GM21381 (cell line): Measurements from ENCODE around the gene OR2T1.
"Not testable (repeated sequence)": the region's sequence is repeated elsewhere in the genome, so short reads cannot be mapped to it uniquely, and the experiment has no call there.

ENCODE experiments used
- ATAC-seq: cut with Tn5 transposase; IDR thresholded peaks from one replicate; pipeline ENCODE4 v1.9.1; 2021; ENCODE audit warnings: mild to moderate bottlenecking, moderate library complexity; ENCODE audit not compliant: unreplicated experiment

Gene OR2T1, protein sequence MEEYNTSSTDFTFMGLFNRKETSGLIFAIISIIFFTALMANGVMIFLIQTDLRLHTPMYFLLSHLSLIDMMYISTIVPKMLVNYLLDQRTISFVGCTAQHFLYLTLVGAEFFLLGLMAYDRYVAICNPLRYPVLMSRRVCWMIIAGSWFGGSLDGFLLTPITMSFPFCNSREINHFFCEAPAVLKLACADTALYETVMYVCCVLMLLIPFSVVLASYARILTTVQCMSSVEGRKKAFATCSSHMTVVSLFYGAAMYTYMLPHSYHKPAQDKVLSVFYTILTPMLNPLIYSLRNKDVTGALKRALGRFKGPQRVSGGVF

DNA sequence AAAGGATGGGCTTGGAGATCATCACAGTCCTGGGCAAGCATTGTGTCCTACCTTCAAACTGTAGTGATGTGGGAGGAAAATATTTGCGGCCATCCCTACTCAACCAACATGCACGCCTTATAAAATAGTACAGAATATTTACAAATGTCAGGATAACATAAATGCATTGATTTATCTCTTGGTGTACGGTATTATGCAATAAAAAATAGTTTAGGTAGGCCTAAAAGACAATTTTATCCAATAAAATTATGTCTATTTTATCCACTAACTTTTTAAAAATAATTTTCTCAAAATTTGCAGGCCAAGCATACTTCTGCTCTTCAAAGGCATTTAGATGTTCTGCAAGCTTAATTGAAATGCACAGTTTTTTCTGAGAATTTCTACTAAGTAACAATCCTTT is at the start of gene OR2T1:
Gene OR2T1, plus strand, starts transcription at position 301 of the 400 bp plus-strand sequence. CDS start 3,100 bp downstream, outside the sequence.
- ATAC-seq: no peak

DNA sequence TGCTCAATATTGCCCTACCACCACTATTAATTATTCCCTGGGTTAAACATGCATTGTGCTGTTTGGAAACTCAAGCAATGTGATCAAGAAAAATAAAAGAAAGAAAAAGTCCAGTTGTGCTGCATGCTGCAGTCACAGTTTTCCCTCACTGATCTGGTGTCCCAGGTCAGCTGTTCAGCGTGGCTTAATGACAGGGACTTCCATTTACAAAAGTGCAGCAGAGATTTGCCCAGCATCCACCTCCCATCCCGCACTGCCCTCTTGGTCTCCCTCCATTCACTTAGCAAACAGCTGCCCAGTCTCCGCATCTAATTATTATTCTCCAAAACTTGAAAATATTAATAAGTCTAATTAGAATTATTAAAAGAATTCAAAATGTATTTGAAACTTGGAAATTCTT is 43.4 kb upstream of the OR2T1 start:
- no peak for ATAC-seq

DNA sequence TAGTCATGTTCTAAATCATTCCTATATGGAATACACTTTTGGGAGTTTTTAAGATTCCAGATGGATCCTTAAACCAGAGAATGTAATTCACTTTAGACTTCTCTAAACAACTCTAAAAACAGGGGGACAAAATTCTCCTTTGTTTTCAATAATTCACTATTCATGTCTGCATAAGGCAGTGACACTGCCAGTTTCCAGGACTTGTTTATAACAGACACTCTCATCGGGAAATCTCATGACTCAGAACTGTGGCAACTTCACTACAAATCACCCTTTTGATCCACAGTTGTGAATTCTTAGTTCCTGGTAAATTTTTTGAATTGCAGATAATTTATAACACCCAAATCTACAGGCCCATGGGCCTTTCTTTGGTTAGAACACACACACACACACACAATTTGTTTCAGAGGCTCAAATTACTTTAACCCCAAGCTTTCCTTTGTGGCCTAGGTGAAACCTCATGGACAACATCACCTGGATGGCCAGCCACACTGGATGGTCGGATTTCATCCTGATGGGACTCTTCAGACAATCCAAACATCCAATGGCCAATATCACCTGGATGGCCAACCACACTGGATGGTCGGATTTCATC is 41.6 kb upstream of the OR2T1 start, which contains the start of gene OR2T4:
Gene OR2T4, plus strand, starts transcription at position 545 of the 595 bp plus-strand sequence. Its CDS starts 0 bp downstream, at position 545.
- no peak for ATAC-seq

DNA sequence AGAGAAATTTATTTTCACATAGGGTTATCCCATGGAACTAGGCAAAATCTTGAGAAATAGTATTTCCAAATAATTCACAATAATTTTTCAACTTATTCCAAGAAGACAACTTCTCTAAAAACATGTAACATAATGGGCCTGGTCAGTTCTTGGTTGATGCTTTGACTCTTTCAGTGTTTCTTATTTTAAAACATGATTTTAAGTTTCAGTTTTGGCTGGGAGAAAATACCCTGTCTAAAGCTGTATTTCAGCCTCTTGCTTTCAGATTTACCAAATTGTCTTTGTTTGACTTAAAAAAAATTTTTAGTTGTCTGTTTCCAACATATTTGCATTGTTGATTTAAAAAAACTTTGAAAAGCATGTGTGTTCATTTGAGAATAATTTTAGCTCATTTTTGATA is 36.2 kb upstream of the OR2T1 start:
- no peak for ATAC-seq

DNA sequence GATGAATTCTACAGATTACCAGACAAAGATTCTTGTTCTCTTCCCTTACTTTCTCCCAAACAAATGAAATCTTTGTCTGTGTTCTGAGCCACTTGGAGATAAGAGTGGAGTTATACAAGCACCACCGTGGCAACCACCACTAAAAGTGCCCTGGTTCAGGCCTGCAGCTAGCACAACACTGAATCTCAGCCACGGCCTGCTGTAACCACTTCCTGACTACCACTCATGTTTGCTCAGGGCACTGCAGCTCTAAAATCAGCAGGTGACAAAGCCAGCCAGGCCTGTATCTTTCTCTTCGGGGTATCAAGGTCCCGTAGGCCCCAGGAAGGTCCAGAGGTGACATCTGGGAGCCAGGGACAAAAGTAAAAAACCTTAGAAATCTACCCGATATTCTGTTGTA is 30.5 kb upstream of the OR2T1 start:
- ATAC-seq: peak; percentile 50

DNA sequence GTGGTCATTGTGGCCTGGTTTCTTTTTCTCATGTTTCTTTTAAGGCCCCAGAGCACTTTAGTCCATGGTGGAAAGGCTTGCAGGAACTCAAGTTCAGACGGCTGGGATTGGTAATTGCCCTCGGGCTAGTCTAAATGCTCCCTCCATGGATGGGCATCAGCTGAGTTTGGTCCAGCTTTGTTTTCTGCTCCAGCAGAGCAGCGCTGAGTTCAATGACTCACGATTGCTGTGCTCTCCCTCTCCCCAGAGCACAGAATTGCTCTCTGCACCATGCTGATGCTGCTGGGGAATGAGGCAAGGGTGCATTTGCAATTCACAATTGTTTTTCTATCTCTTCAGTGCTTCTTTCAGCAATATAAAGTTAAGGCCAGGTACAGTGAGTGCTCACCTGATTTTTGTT is 29.1 kb upstream of the OR2T1 start:
- no peak for ATAC-seq

DNA sequence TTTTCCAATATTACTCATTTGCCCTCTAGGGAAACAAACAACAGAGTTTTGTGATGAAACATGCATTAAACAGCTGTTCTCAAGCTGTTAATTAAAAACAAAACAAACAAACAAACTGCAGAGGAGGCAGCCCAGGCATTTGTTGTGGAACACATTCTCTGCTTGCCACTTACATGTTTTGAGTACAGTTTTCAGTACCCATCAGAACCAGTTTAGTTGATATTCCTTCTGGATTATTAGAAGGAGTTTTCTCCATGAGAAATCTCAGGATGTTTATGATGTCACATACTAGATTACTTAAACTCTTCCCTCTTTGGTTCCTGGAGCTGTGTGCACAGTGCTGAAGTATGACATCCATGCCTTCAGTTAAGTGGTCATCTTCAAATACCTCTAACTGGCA is 27.4 kb upstream of the OR2T1 start, which contains the start of gene OR2T6:
Gene OR2T6, plus strand, starts transcription at position 301 of the 400 bp plus-strand sequence. CDS start 11,863 bp downstream, outside the sequence.
- no peak for ATAC-seq

DNA sequence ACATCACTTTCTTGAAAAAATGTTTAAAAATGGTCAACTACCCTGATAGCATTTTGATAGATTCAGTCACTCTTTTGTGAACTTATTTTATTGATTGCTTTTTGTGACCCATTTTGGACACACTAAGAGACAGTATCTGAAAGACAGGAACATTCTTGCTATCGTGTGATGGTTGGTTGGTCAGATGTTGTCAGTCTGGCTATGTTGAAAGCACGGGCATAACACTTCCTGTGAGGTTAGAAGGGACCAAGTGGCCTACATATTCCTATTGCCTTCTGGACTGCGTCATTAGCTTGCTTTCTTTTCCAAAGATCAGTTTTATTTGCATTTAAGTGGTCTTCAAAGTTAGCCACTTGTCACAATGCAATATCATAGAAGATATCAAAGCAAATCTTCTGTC is 25.9 kb upstream of the OR2T1 start:
- ATAC-seq: no peak

DNA sequence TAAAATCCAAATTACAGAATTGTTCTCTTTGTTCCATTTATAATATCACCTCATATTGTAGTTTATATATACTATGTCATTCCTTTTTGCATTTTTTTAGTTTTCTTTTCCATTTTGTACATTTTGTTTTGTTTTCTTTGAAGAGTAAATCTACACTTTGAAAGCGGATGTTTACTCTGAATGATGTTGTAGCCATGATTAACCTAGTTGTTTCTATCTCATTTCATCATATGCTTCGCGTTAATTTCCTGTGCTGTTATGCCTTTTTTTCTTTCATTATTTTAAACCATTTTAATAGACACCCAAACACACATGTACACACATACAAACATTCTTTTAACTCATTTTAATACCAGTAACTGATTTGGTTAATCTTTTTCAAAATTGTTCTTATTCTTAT is 22.0 kb upstream of the OR2T1 start:
- ATAC-seq: no peak

DNA sequence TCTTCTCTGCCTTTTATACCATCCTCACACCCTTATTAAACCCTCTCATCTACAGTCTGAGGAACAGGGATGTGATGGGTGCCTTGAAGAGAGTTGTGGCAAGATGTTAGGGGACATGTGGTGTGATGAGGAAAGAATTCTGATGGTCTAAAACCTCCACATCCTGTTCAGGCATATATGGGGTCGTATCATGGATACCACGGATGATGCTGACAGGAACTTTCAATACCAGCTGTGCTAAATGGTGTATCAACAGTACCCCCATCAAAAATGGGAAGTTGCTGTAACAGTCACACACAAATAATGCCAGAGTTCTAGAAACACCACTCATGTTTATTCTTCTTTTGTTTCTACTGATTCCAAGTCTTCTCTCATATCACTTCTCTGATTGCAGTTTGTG is 14.4 kb upstream of the OR2T1 start:
- no peak for ATAC-seq

DNA sequence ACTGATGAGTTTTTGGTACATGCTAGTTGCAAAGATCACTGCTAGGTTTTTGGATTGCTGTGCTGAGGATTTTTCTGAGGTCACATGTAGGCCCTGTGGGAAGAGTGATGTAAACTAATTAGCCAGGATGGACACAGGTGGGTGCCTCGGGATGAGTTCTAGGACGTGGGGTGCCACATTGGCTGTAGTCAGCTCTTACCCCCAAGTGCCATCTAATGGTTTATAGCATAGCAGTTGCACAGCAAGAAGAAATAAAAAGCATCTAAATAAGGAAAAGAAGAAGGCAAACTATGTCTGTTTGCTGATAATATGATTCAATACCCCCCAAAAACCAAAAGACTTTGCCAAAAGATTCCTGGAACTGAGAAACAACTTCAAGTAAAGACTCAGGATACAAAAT is 9.8 kb upstream of the OR2T1 start:
- no peak for ATAC-seq

DNA sequence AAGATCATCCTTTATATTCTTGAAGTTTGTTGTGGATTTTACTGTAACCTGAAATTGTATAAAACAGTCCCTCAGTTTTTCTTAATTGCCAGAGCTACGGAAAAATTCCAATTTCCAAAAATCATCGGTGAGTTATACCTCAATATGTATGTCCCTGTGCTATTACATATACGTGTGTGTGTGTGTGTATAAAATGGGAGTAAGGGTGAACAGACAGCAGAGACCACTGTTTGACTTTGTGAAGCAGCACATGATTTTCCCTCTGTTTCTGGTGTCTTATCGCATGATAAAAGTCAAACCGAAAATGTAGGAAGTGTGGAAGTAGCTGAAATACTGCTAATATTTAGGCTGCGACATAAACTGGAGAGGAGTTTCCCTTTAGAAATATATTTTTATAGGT is 1.2 kb downstream of the OR2T1 start:
- ATAC-seq: no peak

DNA sequence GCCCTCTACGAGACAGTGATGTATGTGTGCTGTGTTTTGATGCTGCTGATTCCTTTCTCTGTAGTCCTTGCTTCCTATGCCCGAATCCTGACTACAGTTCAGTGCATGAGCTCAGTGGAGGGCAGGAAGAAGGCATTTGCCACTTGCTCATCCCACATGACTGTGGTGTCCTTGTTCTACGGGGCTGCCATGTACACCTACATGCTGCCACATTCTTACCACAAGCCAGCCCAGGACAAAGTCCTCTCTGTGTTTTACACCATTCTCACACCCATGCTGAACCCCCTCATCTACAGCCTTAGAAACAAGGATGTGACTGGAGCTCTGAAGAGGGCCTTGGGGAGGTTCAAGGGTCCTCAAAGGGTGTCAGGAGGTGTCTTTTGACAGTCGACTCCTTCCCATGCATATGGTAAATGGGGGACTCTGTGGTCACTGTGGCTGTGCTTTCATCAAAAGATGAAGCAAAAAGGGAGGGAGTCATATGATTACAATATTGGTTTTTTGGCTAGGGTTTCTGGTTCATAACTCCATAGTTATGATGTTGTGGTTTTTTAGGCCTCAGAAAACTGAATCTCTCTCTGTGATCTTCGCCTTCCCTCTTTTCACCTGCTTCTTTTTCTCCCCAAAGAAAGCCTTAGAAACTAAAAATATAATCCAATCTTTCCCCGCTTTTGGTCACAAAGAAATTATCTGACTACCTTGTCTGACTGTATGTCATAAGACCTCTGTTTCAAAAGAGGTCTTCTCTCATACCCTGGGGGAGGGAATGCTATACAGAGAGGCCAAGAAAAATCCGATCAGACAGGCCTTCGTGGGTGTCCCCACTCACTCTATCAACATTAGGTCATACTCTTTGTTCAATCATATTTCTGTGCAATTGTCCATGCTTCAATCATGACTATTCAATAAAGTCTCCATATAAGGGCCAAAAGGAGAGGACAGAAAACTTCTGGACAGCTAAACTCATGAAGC is 4.2 kb downstream of the OR2T1 start:
- no peak for ATAC-seq

DNA sequence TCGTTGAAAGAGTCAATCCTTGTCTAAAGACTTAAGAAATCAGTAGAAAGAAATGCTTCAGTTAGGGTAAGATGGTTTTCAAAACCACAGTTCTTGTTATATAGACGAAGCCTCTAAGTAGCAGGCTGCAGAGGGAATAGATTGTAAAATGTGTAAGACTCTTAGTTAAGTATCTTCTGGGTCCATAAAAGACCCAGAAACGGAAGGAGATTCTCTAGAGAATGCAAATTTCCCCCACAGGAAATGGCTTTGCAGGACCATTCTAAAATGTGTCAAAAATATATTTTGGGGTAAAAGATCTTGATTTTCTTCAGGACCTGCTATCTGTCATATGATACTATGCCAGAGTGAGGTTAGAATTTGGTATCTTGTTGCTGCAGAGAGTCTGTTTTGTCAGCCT is 13.4 kb downstream of the OR2T1 start:
- ATAC-seq: no peak

DNA sequence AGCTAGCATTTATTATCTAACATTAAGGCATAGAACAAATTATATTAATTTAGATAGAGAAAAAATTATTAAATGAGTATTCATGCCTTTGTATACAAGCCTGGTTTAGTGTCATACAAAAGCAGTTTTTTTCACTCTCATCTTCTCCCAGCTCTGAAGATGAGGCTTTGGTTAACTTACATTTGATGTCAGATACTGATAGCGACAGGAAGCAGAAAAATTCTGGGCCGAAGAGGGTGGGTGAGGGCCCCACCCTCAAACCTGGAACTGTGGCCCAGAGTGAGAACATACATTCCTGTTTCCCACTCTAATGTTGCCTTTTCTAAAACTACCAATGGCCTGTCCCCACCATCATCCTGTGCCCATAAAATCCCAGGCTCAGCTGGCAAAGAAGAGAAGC is 15.0 kb downstream of the OR2T1 start:
- ATAC-seq: no peak

DNA sequence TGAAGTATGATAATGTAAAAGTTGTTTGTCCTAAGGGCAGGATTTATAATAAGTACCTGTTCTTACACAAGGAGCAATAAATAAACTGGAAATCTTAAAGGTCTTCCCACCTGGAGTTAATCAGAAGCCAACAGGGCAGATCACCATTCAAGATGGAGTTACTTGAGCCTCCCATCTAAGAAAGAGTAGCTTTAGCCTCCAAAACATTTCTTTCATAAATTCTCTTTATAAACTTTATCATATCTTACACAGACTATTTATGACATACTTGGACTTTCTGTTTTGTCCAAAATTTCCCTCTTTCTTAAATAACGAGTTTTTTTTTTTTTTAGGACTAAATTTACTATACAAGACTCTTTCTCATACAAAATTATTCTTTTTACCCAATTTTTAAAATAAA is 18.5 kb downstream of the OR2T1 start:
- no peak for ATAC-seq

DNA sequence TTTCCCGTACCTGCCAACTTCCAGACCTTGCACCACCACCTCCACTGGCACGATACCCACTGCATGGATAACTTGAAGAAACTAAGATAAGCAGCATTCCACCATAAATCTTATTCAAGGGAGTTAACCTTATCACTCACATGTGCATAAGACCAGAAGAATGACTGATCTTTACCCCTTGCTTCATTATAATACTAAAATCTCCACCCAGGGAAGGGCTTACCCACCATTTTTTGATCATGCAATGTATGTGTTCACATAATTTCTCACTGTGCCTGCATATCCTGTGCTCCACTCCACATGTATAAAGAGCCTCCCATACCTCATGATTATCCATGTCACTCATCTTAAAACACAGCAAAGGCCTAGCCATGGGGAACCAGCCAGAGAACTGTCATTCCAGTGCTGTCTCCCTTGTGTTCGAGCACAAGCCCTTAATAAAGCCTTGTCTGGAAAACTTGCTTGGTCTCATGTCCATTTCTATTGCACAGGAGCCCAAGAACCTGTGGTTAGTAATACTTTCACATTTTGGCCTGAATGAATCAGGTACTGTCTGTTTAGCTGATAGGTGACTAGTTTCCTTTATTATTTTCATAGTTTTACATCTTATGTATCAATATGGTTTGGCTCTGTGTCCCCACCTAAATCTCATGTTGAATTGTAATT is 24.8 kb downstream of the OR2T1 start:
- ATAC-seq: peak; percentile 43

DNA sequence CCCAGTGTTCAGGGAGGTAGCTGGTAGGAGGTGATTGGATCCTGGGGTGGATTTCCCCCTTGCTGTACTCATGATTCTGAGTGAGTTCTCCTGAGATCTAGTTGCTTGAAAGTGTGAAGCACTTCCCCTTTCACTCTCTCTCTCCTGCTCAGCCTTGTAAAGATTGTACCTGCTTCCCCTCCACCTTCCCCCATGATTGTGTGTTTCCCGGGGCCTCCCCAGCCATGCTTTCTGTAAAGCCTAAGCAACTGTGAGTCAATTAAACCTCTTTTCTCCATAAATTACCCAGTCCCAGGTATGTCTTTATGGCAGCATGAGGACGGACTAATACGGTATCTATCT is 25.3 kb downstream of the OR2T1 start:
- ATAC-seq: peak; percentile 88

DNA sequence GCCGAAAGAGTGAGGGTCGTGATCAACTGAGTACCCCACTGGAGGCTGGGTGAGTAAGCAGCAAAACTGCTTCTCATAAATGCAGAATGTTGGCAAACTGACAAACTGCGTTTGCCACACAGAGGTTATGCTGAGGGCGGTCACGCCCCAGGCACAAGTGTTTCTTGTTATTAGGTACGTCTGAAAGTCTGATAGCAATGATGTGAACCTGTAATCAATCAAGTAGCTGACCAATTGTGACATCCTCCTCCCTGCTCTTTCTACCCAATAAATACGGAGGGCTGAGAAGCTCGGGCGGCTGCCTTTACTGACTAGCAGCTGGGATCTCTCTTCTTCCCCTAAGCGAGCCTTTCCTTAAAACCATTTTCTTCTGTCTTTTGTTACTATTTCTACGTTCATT is 28.8 kb downstream of the OR2T1 start:
- not testable (repeated sequence) for ATAC-seq

DNA sequence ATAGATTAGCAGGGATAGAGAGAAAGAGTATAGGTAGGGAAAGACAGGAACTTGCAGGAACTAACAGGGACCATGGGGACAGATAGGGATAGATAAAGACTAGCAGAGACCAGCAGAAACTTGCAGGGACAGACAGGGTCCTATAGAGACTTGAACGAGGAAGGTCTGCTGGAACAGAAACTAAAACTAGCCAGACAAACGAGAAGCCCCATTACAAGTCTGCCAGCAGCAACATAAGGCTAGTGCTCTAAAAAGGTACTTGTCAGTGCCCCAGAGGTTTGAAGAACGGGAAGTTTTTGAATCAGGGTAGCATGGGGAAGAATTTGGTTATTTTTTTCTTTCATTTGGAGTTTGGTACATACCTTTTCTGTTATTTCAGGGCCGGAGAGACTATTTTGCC is 29.4 kb downstream of the OR2T1 start:
- peak; percentile 38 for ATAC-seq
